ENCODE results near the gene FHIT.

The FHIT gene

DNA sequence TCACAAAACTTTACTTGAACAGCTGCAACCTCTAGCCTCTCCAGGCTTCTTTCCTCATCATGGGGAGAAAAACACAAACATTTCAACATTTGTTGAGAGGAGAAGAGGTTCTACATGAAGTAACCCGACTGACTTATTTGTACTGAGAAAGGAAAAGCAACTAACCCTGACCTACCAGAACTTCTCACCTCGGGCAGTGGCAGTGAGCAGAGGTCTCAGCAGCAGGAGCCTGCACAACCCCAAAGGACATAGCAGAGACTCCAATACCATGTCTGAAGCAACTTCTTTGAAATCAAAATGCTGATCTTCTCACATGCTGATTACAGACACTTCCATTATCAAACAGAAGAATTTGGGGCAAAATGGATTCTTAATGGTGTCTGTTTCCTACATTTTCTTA, 1115.8 kb downstream of the FHIT start:
- intact Hi-C loops (cut with DNase I) = no loop called here
- DNase-seq = no peak

DNA sequence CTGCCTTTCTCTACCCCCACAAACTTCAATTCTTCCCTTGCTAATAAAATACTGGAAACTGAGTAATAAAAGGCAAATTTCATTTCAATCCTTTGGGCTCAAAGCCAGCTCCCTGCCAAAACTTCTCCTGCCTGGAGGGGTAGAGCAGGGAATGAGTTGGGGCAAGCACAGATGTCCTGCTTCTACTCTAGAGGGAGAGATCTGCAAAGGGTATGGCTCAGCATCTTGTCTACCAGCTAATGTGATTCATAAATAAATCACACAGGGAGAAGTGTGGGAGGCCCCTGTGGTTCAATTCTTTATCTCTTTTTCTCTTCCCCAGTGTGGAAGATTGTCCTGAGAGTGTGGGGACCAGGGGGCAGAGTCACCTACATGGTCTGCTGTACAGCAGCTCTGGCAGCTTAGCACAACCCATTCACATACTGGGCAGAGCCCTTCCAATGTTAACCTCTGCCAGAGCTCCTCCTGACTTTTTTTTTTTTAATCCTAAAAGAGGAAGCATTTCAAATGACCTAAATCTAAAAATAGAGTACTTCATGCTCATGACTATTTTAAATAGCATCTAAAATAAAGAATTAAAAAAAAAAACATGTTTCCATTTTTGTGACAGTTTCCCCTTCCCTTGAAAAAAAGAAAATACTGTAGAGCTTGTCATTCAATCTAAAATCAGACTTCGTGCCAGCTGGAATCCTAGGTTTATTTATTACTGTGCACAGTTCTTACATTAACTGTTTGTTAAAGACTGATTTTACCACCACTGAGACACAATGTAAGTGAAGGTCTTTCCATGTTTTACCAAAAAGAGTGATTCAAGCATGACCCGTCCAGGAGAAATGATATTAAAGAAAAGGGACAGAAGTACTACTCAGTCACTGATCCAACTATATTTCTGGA, 1117.7 kb downstream of the FHIT start:
- intact Hi-C loops (cut with DNase I) = no loop called here
- no peak for DNase-seq

DNA sequence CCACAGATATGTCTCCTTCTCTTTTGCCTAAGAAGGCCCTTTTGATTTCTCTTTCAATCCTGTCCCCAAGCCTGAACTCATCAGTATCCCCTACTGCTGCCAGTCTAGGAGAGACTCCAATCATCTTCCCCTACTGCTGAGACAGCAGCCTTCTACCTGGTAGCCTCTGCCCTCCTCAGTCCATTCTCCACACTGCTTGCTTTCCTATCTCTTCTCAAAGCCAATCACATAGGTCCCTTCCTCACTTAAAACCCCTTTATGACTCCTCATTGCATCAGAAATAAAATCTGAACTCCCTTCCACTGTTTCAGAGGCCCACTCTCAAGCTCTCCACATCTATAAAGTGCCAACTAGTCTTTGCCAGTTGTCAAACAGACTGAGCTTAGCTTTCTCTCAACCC, 1119.6 kb downstream of the FHIT start:
- intact Hi-C loops (cut with DNase I) = no loop called here
- DNase-seq = no peak

DNA sequence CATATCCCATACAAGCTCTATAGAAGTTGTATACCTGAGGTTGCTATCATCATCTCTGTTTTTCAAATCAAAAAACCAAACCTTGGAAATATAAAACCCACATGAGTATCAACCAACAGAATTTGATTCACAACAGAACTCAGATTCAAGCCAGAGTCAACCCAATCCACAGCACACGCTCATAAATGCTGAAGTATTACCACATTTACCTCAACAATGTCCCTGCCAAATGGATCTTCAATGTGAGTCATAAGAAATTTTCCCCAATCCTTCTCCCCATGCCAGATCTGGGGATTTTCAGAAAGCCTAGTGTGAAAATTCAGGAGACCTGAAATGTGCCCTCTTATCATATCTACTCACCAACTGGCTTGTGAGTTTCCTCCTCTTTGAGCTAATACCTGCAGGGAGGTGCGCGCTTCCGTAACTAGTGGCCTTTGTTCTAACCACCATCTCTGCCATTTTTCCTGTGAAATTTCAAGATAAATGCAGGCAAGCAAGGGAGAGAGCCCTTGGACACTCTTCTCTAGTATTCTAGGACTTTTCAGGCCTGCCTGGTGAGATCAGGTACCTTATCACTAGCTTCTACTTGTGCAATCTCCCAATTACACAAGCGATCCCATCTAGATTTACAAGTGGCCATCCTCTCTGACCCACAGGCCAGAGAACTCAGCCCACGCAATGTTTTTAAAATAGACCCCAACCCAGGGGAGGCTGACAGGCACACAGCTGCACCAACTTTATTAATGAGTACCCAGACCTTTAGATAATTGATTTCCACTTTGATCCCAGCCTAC, 1124.5 kb downstream of the FHIT start:
- no peak for DNase-seq
- intact Hi-C loops (cut with DNase I) = no loop called here

DNA sequence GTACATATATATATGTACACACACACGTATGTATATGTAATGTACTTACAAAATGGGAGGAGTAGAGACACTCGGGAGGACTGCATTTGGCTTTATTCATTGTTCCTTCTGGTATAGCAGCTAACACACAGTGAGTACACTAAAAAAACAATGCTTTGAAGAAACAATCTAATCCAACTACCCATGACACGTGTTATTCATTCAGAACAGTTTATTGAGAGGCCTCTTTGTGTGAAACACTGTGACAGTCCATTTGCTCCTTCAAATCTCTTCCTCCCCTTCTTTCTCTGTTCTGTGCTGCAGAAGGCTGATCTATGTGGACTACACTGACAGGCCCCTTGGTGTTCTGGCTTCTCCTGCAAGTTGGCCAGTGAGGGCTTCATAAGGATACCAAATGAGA, 1125.6 kb downstream of the FHIT start:
- peak in 14 of 42 donors; percentile 3 to 64 (median 30) for DNase-seq
- intact Hi-C loops (cut with DNase I) = no loop called here

DNA sequence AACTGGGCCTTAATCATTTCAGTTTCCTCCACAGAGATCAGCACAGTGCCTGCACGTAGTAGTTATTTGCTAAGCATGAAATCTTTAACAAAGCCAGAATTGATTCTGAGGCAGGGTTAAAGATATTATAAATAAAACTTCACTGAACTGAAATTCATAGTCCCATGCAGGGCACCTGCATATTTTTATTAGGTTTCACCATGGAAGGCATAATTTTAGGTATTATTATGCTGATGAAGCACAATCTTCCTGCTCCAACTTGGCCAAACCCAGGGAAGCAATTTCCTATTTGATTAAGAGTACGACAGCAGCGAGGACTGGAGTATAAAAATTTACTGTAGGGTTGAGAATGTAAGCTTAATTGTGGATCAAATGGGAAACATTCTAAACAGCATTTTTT, 1131.0 kb downstream of the FHIT start:
- no peak for DNase-seq
- intact Hi-C loops (cut with DNase I) = no loop called here

DNA sequence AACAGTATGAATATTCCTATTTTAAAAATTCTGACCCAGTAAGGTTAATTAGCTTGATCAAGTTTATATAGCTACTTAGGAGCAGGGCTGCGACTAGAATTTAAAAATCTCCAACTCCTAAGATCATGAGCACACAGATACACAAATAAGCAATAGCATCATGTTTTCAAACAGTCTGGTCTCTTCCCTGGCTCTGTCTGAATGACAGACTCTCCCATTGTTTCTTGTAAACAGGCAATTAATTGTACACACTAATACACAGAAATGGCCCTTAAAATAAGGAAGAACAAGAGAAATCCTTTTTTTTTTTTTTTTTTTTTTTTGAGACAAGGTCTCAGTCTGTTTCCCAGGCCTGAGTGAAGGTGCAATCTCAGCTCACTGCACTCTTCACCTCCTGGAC, 1137.1 kb downstream of the FHIT start:
- DNase-seq = peak in 1 of 42 donors; percentile 12
- intact Hi-C loops (cut with DNase I) = no loop called here

DNA sequence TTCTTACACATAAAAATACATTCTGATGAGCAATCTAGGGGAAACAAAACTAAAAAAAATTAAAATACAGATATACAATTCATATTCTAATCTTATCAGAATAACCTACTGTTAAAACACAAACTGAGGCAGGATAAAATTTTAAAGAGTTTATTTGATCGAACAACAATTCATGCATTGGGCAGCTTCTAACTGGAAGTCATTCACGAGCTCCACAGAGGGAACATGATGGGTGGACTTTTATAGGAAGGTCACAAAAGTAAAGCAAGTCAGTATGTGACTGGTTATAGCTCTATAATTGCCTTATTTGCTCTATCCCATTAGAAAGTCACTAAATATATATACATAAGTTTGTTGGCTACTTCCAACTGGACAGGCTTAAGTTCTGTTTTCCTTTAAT, 1144.0 kb downstream of the FHIT start:
- intact Hi-C loops (cut with DNase I) = no loop called here
- no peak for DNase-seq

DNA sequence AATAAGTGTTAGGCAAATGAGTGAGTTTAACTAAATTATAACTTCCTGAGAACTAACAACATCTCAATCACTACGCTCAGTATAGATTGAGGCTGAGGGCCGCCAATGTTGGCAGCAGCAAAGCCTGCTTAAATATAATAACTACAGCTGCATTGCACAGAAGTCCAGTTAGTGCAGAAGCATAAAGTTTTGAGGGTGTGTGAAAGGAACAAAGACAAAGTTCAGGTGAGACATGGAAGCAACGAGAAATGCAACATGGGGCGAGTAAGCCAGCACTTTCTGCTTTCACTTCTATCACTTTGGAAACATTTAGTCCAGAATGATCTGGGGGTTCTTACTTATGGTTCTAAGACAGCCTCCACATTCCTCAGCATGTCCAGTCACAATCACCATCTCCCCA, 1149.1 kb downstream of the FHIT start:
- DNase-seq = no peak
- intact Hi-C loops (cut with DNase I) = no loop called here

DNA sequence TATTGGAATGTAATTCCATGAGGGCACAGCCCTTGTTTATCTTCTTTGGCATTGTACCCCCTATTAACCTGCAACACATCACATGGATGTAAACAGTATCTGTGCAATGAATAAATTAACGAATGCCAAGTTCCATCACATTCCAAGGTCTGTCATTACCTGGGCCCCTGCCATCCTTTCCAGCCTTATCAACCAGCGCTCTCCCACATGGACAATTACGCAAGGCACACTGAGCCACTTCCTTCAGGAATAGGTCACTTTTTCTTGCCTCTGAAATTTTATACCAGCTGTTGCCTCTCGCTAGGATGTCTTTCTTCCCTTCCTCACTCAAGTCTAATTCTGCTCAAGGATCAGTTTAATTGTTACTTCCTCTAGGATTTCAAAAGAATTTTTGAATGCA, 1149.6 kb downstream of the FHIT start:
- no peak for DNase-seq
- intact Hi-C loops (cut with DNase I) = no loop called here

DNA sequence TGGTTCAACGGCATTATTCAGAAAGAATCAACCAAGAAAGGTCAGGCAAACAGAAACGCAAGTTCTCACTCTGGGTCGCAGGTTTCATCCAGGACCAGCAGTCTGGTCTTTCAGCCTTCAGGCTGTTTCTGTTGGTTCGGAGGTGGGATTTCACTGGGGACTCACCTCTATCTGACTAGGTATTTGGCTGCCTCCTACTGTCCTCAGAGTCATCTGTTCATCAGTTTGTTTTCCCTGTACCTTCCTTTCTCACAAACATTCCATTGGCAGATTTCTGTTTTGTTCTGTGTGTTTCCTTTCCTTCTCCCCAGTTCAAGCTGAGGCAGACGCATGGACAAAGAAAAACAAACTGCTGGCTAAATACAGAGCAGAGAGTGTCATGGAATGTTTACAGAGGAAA, 1154.8 kb downstream of the FHIT start:
- no peak for DNase-seq
- intact Hi-C loops (cut with DNase I) = no loop called here

DNA sequence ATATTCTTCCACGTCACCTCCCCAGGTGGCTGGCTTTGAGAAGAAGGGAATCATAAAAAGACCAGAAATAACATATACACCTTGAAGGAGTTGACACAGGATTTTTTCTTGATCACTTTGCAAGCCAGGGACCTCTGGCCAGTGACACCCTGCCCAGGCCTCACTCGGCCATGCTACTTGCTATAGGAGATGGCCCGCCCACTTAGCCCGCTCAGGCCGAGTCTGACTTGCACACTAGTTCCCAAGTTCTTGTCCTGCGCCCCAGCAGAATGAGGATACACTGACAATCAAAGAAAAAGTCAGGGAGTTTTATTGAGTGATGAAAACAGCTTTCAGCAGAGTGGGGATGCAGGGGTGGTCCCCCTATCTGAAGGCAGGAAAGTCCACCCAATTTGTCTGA, 1155.3 kb downstream of the FHIT start:
- intact Hi-C loops (cut with DNase I) = no loop called here
- no peak for DNase-seq

DNA sequence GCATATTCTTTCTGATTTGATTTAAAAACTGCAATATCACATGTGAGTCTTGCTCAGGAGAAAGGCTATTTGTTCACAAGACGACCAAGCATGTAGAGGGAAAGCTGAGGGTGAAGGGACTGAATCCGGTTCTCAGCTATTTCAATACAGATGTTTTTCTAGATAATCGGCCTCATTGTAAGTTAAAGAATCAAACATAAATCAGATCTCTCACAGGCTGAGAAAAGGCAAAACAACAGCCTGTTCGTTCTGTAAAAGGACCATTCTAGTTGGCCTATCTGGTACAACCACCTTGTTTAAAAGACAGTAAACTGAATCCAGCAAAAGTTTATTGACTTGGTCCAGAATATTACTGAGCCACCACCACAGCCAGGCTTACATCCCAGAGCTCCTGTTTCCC, 1155.7 kb downstream of the FHIT start:
- intact Hi-C loops (cut with DNase I) = no loop called here
- no peak for DNase-seq

DNA sequence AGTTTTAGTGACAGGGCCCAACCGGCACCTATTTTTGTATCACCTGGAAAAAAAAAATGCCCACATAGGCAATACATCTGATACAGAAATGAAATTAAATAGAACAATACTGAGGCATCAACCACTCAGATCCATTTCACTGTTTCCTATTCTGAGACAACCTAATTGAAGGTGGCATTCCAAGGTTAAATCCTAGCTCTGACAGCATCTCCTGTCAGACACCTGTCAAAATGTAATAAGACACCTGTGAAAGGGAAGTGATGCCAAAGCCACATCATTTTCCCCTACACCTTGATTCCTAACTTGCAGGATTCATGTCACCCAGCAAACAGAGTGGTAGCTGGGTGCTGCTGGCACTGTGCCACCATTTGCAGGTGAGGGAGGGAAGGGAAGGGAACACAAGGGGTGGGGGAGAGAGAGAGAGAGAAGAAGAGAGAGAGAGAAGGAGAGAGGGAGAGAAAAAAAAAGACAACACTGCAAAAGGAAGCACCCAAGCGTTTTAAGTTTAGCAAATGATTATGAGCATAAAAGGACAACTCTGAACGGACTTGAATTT, 1156.8 kb downstream of the FHIT start:
- intact Hi-C loops (cut with DNase I) = no loop called here
- DNase-seq = peak in 3 of 42 donors; percentile 8 to 50 (median 14)

DNA sequence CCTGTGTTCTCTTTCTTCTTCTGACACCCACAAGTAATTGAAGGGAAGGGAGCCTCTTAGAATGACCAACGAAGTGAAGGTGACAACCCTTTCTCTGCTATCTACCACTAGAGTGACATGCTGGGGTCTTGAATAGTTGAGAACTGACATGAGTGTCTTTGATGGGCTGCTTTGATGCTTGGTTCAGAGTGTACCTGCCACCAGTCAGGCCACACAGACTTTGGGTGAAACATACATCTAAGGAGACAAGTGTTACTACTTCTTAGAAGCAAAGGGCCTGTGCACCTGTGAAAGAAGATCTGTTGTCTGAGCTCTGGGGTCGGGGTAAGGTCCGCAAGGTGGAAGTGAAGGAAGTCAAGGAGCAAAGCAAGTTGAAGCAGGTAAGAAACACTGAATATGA, 1160.7 kb downstream of the FHIT start:
- intact Hi-C loops (cut with DNase I) = no loop called here
- no peak for DNase-seq

DNA sequence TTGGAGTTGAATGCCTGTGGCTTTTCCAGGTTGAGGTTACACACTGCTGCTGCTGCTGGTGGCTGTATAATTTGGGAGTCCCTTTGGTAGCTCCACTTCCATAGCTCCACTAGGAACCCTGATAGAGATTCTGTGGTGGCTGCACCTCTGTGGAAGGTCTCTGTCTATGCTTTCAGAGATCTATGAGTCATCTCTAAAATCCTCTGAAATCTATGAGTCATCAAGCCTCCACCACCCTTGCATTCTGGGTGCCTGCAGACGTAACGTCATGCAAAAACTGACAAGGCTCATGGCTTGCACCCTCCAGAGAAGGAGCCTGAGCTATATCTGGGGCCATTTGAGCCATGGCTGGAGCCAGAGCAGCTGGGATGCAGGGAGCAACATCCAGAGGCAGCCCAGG, 1164.4 kb downstream of the FHIT start:
- intact Hi-C loops (cut with DNase I) = no loop called here
- DNase-seq = peak in 40 of 42 donors; percentile 4 to 81 (median 41)

DNA sequence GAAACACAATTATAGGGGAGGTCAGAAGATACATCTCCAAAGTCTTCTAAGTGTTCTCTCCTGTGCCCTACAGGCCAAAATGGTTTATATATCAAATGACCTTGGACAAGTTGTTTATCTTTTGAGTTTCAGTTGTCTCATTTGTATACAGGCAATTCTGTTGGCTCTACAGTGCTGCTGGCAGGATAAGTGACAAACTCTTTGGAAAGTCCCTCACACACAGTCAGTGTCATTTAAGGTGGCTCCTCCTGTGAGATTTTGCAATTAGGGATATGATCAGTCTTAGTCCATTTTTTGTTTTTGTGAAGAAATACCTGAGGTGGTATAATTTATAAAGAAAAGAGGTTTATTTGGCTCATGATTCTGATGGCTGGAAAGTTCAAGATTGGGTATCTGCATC, 1165.6 kb downstream of the FHIT start:
- no peak for DNase-seq
- intact Hi-C loops (cut with DNase I) = no loop called here

DNA sequence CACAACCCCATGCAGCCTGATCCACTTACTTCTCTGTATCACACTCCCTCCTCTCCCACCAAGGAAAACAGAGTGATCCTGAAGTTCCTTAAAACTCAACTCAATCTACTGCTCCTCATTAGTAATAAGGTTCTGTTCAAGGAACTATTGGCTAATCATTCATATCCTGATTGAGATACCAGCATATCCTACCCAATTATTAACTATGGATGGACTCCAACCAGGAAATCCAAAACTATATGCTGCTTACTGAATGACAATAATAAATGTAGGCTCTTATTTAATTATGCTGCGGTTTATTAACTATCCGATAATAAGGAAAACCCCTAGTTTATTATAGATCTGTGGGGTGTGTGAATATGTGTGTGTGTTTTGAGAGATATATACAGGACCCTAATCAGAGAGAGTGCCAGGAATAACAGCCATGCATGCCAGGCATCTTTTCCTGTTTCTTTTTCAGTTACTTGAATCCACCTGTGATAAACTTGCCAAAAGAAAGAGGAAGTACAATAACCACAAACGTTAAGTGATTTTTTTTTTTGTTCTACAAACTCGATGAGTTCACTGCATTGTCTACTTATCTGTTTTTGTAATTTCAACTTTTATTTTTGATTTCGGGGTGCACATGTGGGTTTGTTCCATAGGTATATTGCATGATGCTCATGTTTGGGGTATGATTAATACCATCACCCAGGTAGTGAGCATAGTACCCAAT, 1169.7 kb downstream of the FHIT start:
- no peak for DNase-seq
- intact Hi-C loops (cut with DNase I) = no loop called here

DNA sequence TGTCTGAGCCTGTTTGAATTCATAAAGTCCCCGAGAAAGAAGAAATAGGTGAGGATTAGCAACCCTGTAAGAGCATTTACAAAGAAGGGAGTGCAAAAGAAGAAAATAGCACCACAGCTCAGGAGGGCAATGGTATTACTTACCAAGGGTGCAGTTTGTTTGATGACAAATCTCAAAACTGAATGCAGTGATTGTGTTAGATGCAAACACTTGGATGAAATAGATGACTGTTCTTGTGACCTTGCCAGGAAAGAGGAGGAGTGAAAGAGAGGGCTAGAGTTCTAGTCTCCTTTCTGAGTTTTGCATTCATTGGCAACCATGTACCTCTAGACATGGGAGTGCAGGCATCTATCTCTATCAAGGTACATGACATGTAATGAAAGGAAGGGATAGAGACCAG, 1170.6 kb downstream of the FHIT start:
- no peak for DNase-seq
- intact Hi-C loops (cut with DNase I) = no loop called here

DNA sequence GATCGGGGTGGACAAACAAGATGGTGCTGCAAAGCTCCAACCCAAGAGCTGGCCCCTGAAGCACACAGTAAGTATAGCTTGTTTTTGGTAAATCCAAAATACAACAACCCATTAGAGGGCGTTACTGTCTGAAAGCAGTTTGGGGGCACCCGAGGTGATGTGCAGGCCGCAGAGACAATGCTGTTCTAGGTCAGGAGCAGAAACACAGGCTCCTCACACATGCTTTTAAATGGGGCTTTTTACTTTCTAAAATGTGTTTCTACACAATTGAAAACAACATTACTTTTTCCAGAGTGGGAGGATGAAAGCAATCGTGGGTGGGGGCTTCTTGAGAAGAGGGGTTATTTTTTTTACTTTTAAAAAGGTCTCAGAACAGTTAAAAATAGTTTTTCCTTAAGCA, 1172.2 kb downstream of the FHIT start:
- intact Hi-C loops (cut with DNase I) = no loop called here
- DNase-seq = peak in 1 of 42 donors; percentile 23
